HPDE6-E6E7 (cell line): ENCODE results near the gene KIF4B.
"Not testable (repeated sequence)": the region's sequence is repeated elsewhere in the genome, so short reads cannot be mapped to it uniquely, and the experiment has no call there.

Experiments
- DNase-seq: peaks from one replicate; pipeline ENCODE4 v3.0.0; 2011; ENCODE audit warnings: missing footprints; ENCODE audit errors: extremely low spot score

KIF4B gene

GRCh38 chr5:155004138-155004744 lies 9.3 kb upstream of the KIF4B start:
- peak; percentile 10 for DNase-seq

- DNase-seq, result not testable (repeated sequence)
These were observed 7.3 kb upstream of the KIF4B start for GRCh38 chr5:155006265-155006664.

GRCh38 chr5:155008669-155009068 lies 4.9 kb upstream of the KIF4B start:
- DNase-seq, result no peak

- DNase-seq, result no peak
These were observed 2.7 kb upstream of the KIF4B start for GRCh38 chr5:155010881-155011280.

GRCh38 chr5:155015239-155015638 lies 1.7 kb downstream of the KIF4B start:
- no peak for DNase-seq

- DNase-seq, result no peak
These were observed 4.1 kb downstream of the KIF4B start for GRCh38 chr5:155017610-155018009.

GRCh38 chr5:155019601-155020226 lies 6.2 kb downstream of the KIF4B start:
- DNase-seq, result no peak

GRCh38 chr5:155021842-155022241 lies 8.3 kb downstream of the KIF4B start:
- no peak for DNase-seq

- DNase-seq, result no peak
These were observed 9.8 kb downstream of the KIF4B start for GRCh38 chr5:155023320-155023719.

- DNase-seq, result no peak
These were observed 10.5 kb downstream of the KIF4B start for GRCh38 chr5:155024015-155024414.

GRCh38 chr5:155025895-155026294 lies 12.3 kb downstream of the KIF4B start:
- no peak for DNase-seq

GRCh38 chr5:155027993-155028629 lies 14.6 kb downstream of the KIF4B start:
- DNase-seq, result no peak

- DNase-seq, result no peak
These were observed 15.7 kb downstream of the KIF4B start for GRCh38 chr5:155029240-155029639.

- not testable (repeated sequence) for DNase-seq
These were observed 20.7 kb downstream of the KIF4B start for GRCh38 chr5:155034145-155034744.

GRCh38 chr5:155035087-155035486 lies 21.5 kb downstream of the KIF4B start:
- not testable (repeated sequence) for DNase-seq

GRCh38 chr5:155040984-155041653 lies 27.6 kb downstream of the KIF4B start:
- no peak for DNase-seq

- DNase-seq, result no peak
These were observed 31.0 kb downstream of the KIF4B start for GRCh38 chr5:155044591-155044990.

- DNase-seq, result no peak
These were observed 33.0 kb downstream of the KIF4B start for GRCh38 chr5:155046591-155046990.

GRCh38 chr5:155047818-155048217 lies 34.3 kb downstream of the KIF4B start:
- DNase-seq, result no peak

GRCh38 chr5:155049569-155050383 lies 36.2 kb downstream of the KIF4B start:
- no peak for DNase-seq

GRCh38 chr5:155050384-155051019 lies 36.9 kb downstream of the KIF4B start:
- no peak for DNase-seq
